Right cardiac atrium (tissue), 5 donors: ENCODE results near the gene CHAF1B. TPM values are rescaled to one million over a fixed set of nuclear protein-coding genes. Genes with fewer than 3 reads are reported as not detected.

Experiments used
- ATAC-seq, 2 donors: fragments of 200-7000 bp; cut with Tn5 transposase; one replicate each; pipeline versions ENCODE4 v1.8.0 to v1.9.1; 2020; ENCODE audit warnings: moderate library complexity in 2 of 2, mild to moderate bottlenecking in 1 of 2
- DNase-seq, 3 donors: peaks; one replicate each; pipeline ENCODE4 v3.0.0-alpha.2; 2020
- H3K27ac ChIP-seq: one replicate; pipeline ENCODE4 v1.5.1; 2013; ENCODE audit warnings: mild to moderate bottlenecking, low read length, control low read depth, moderate library complexity
- H3K27me3 ChIP-seq: one replicate; pipeline ENCODE4 v1.6.1; 2013; ENCODE audit not compliant: control insufficient read depth, insufficient read depth
- H3K4me1 ChIP-seq: one replicate; pipeline ENCODE4 v1.6.1; 2013; ENCODE audit warnings: low read length; ENCODE audit not compliant: control insufficient read depth, insufficient read depth
- H3K4me3 ChIP-seq: one replicate; pipeline ENCODE4 v1.5.1; 2013; ENCODE audit warnings: low read length, control low read depth
- H3K9me3 ChIP-seq: one replicate; pipeline ENCODE4 v1.6.1; 2013; ENCODE audit warnings: low read length; ENCODE audit not compliant: control insufficient read depth
- WGBS: extraction: QIAGEN DNeasy Blood & Tissue Kit; methylation state at CpG from one replicate; pipeline ENCODE4 v1.1.7; 2013; 5-methylcytosine and 5-hydroxymethylcytosine counted together
- intact Hi-C, 4 donors: fragments of 100-400 bp; cut with DNase I; formaldehyde crosslinking; loops; one replicate each; pipeline versions ENCODE4 v1.11.0 to v1.14.0; 2022 to 2023
- polyA plus RNA-seq: library from polyadenylated mRNA; stranded (reverse); fragments of 200-250 nt; gene quantifications from one replicate; pipeline ENCODE4 v1.2.3, GENCODE V29; 2013
- total RNA-seq, 4 donors: library from RNA; stranded (reverse); fragmentation: NEBNext Ultra II Directional; extraction: Animal tissue kit (Norgen Biotek cat#: 25700); gene quantifications; one replicate each; pipeline ENCODE4 v1.2.1, GENCODE V29; 2021
- donor health status: healthy with polysubstance abuse.
- donor health status: DM: no; HTN: yes; CAD: no.
- donor health status: DM: no; HTN: no; CAD: no.
- donor health status: DM: no; HTN: yes; CAD: no; lungs with severe emphysema.
- donor health status: DM: yes; HTN: yes; CAD: no.

CHAF1B gene
- total and polyA plus RNA-seq, 5 donors: 0.61 to 1.3 (median 0.75) TPM

- WGBS: 69% methylated on average over 10 of the region's 10 CpGs
- Histone ChIP-seq H3K4me1 (no peaks in the 10 kb centered on the region), H3K9me3 (no peaks in the 10 kb centered on the region), H3K27ac (no peak overlapping the region), H3K4me3 (no peak overlapping the region), H3K27me3 (no peaks in the 10 kb centered on the region)
- intact Hi-C loops: no loop called here
- ATAC-seq: no peak
- DNase-seq: no peak
Observed at GRCh38 chr21:36463991-36464390, 78.8 kb downstream of the CHAF1B start.

GRCh38 chr21:36464590-36464989 is 79.4 kb downstream of the CHAF1B start:
- H3K9me3 ChIP-seq: no peaks in the 10 kb centered on the region
- intact Hi-C loops: no loop called here
- no peak for ATAC-seq
- H3K4me3 ChIP-seq: no peak overlapping the region
- no peak overlapping the region for H3K27ac ChIP-seq
- H3K27me3 ChIP-seq: no peaks in the 10 kb centered on the region
- no peak for DNase-seq
- 83% methylated on average over 3 of the region's 3 CpGs for WGBS
- H3K4me1 ChIP-seq: no peaks in the 10 kb centered on the region

- ATAC-seq (no peak), DNase-seq (no peak)
- Histone ChIP-seq H3K27ac (no peak overlapping the region), H3K4me3 (no peak overlapping the region), H3K4me1 (no peaks in the 10 kb centered on the region), H3K9me3 (no peaks in the 10 kb centered on the region), H3K27me3 (no peaks in the 10 kb centered on the region)
- 59% methylated on average over 8 of the region's 8 CpGs for WGBS
- intact Hi-C loops: no loop called here
Observed at GRCh38 chr21:36465478-36465877, 80.3 kb downstream of the CHAF1B start.

GRCh38 chr21:36466061-36466511 is 80.9 kb downstream of the CHAF1B start:
- H3K27ac ChIP-seq: no peak overlapping the region
- intact Hi-C loops: no loop called here
- ATAC-seq: no peak
- WGBS: 77% methylated on average over 8 of the region's 8 CpGs
- no peaks in the 10 kb centered on the region for H3K27me3 ChIP-seq
- no peaks in the 10 kb centered on the region for H3K4me1 ChIP-seq
- H3K4me3 ChIP-seq: no peak overlapping the region
- no peak for DNase-seq
- no peaks in the 10 kb centered on the region for H3K9me3 ChIP-seq

Other genes with a start within 250 kb of the CHAF1B start
- gene DOP1B, start 228.6 kb upstream of the CHAF1B start, total RNA-seq: 1 to 10 TPM; 5.0 to 8.1 (median 7.1) TPM
- gene DOP1B, start 228.6 kb upstream of the CHAF1B start, polyA plus RNA-seq: 1.7 TPM
- 10 to 100 TPM; 20.6 to 23.1 (median 21.8) TPM for gene MORC3, start 65.2 kb upstream of the CHAF1B start, total RNA-seq
- gene MORC3, start 65.2 kb upstream of the CHAF1B start, polyA plus RNA-seq: 10.0 TPM
- gene CLDN14, start 94.7 kb downstream of the CHAF1B start, total RNA-seq: not detected
- not detected for gene CLDN14, start 94.7 kb downstream of the CHAF1B start, polyA plus RNA-seq